Right lobe of liver (tissue), 6 donors: ENCODE measurements around the gene PRKCZ. TPM values are rescaled to one million over a fixed set of nuclear protein-coding genes. Genes with fewer than 3 reads are reported as not detected.

Experiments
- ATAC-seq, 4 donors: fragments of 200-7000 bp; cut with Tn5 transposase; one replicate each; pipeline ENCODE4 v1.9.1; 2020; ENCODE audit warnings: mild to moderate bottlenecking in 4 of 4, moderate library complexity in 4 of 4
- DNase-seq, 3 donors: peaks; one replicate each; pipeline ENCODE4 v3.0.0-alpha.2; 2020
- H3K27ac ChIP-seq, 3 donors: fragments of 200-600 bp; one replicate each; pipeline ENCODE4 v1.8.0; 2022
- H3K27me3 ChIP-seq, 2 donors: fragments of 200-600 bp; one replicate each; pipeline ENCODE4 v1.8.0; 2022
- H3K36me3 ChIP-seq, 4 donors: fragments of 200-600 bp; sonication (generic) in 1 of 4; one replicate each; pipeline versions ENCODE4 v1.5.1 to v1.8.0; 2017 to 2022; ENCODE audit warnings: control low read depth in 1 of 4
- H3K4me1 ChIP-seq, 4 donors: fragments of 200-600 bp; sonication (generic) in 1 of 4; one replicate each; pipeline versions ENCODE4 v1.5.1 to v1.8.0; 2017 to 2022; ENCODE audit warnings: control low read depth in 1 of 4
- H3K4me3 ChIP-seq, 3 donors: fragments of 200-600 bp; one replicate each; pipeline ENCODE4 v1.8.0; 2022
- H3K9me3 ChIP-seq, 4 donors: fragments of 200-600 bp; sonication (generic) in 1 of 4; one replicate each; pipeline versions ENCODE4 v1.5.1 to v1.8.0; 2017 to 2022; ENCODE audit warnings: control low read depth in 1 of 4
- CTCF ChIP-seq, 4 donors: fragments of 200-600 bp in 3 of 4; fragments of 450-650 bp in 1 of 4; IDR thresholded peaks; one replicate each; pipeline versions ENCODE4 v1.5.1 to v1.8.0; 2016 to 2022; ENCODE audit warnings: antibody characterized with exemption in 4 of 4, mild to moderate bottlenecking in 2 of 4
- POLR2A ChIP-seq: fragments of 450-650 bp; IDR thresholded peaks from one replicate; pipeline ENCODE4 v1.6.1; 2017; ENCODE audit warnings: antibody characterized with exemption, mild to moderate bottlenecking
- WGBS: methylation state at CpG from one replicate; pipeline ENCODE4 v1.1.6; 2018; ENCODE audit warnings: low coverage, low lambda C conversion rate; ENCODE audit not compliant: insufficient coverage; ENCODE audit errors: missing lambda C conversion rate; 5-methylcytosine and 5-hydroxymethylcytosine counted together
- intact Hi-C, 2 donors: fragments of 100-400 bp; cut with DNase I; formaldehyde crosslinking; loops; one replicate each; pipeline versions ENCODE4 v1.11.2 to v1.14.1; 2022
- total RNA-seq, 6 experiments: library from RNA; depleted of rRNA in 2 of 6; stranded (reverse); fragments of >200 nt in 2 of 6; fragmentation: NEBNext Ultra II Directional in 3 of 6; extraction: Animal tissue kit (Norgen Biotek cat#: 25700) in 3 of 6; gene quantifications; one replicate each; pipeline versions ENCODE4 v1.1.0 to v1.2.4, GENCODE V29; 2016 to 2023
- donor health status: DM: no; HTN: yes; CAD: no.
- donor health status: DM: no; HTN: no; CAD: no.
- donor health status: DM: no; HTN: no; CAD: no.
- donor health status: DM: no; HTN: yes; CAD: no.
- donor health status: DM: no; HTN: yes; CAD: no.

PRKCZ gene
- total RNA-seq, 6 experiments from 2014 or later: 10.3 to 20.1 (median 15.8) TPM

GRCh38 chr1:2052054-2052679, 2.0 kb downstream of the PRKCZ start:
- DNase-seq (no peak), ATAC-seq (no peak)
- peaks cover 0 to 20% (median 0%) of the 10 kb centered on the region in 4 donors for H3K4me1 ChIP-seq
- H3K36me3 ChIP-seq: peaks cover 0 to 5% (median 0%) of the 10 kb centered on the region in 4 donors
- H3K4me3 ChIP-seq: no peak overlapping the region
- TF ChIP-seq CTCF (IDR thresholded peaks at IDR 0.05): no peak
- no peak for TF ChIP-seq POLR2A
- intact Hi-C loops: no loop called here
- H3K9me3 ChIP-seq: no peaks in the 10 kb centered on the region
- WGBS: 71% methylated on average over 4 of the region's 16 CpGs
- H3K27me3 ChIP-seq: no peaks in the 10 kb centered on the region
- H3K27ac ChIP-seq: no peak overlapping the region

GRCh38 chr1:2052756-2053155, 2.5 kb downstream of the PRKCZ start:
- no peak for DNase-seq
- no peak for ATAC-seq
- 89% methylated on average over 7 of the region's 10 CpGs for WGBS

GRCh38 chr1:2053217-2053616, 3.0 kb downstream of the PRKCZ start:
- ATAC-seq: no peak
- no peak for TF ChIP-seq CTCF (IDR thresholded peaks at IDR 0.05)
- no peak for TF ChIP-seq POLR2A
- Histone ChIP-seq H3K4me1 (peaks cover 0 to 13% (median 0%) of the 10 kb centered on the region in 4 donors), H3K27me3 (no peaks in the 10 kb centered on the region), H3K9me3 (no peaks in the 10 kb centered on the region), H3K4me3 (no peak overlapping the region), H3K27ac (no peak overlapping the region), H3K36me3 (peaks cover 0 to 5% (median 0%) of the 10 kb centered on the region in 4 donors)
- no peak for DNase-seq
- 96% methylated on average over 5 of the region's 17 CpGs for WGBS
- intact Hi-C loops: no loop called here

More at GRCh38 chr1:2052756-2053155, 2.5 kb downstream of the PRKCZ start:
- H3K36me3 ChIP-seq: peaks cover 0 to 5% (median 0%) of the 10 kb centered on the region in 4 donors
- no peaks in the 10 kb centered on the region for H3K27me3 ChIP-seq
- no peak overlapping the region for H3K27ac ChIP-seq
- intact Hi-C loops: no loop called here
- H3K4me3 ChIP-seq: no peak overlapping the region
- H3K9me3 ChIP-seq: no peaks in the 10 kb centered on the region
- H3K4me1 ChIP-seq: peaks cover 0 to 18% (median 0%) of the 10 kb centered on the region in 4 donors
- TF ChIP-seq CTCF (IDR thresholded peaks at IDR 0.05): no peak
- no peak for TF ChIP-seq POLR2A

GRCh38 chr1:2053784-2054376, 3.7 kb downstream of the PRKCZ start:
- ATAC-seq (no peak), DNase-seq (no peak)
- H3K4me3 ChIP-seq: no peak overlapping the region
- no peaks in the 10 kb centered on the region for H3K9me3 ChIP-seq
- H3K36me3 ChIP-seq: peaks cover 0 to 5% (median 0%) of the 10 kb centered on the region in 4 donors
- intact Hi-C loops: no loop called here
- no peak overlapping the region for H3K27ac ChIP-seq
- H3K4me1 ChIP-seq: peaks cover 0 to 8% (median 0%) of the 10 kb centered on the region in 4 donors
- WGBS: 76% methylated on average over 5 of the region's 12 CpGs
- no peak for TF ChIP-seq POLR2A
- TF ChIP-seq CTCF (IDR thresholded peaks at IDR 0.05): no peak
- H3K27me3 ChIP-seq: no peaks in the 10 kb centered on the region
